Sigmoid colon (tissue), 7 donors: Measurements from ENCODE around the gene NCKAP5. TPM values are rescaled to one million over a fixed set of nuclear protein-coding genes. Genes with fewer than 3 reads are reported as not detected.

ENCODE experiments used
- DNase-seq: peaks from one replicate; pipeline ENCODE4 v3.0.0-alpha.2; 2019
- H3K27ac ChIP-seq, 4 donors: fragments of 200-600 bp; sonication (generic); one replicate each; pipeline ENCODE4 v1.5.1; 2016 to 2019; ENCODE audit warnings: mild to moderate bottlenecking in 1 of 4
- H3K27me3 ChIP-seq, 3 donors: fragments of 200-600 bp; sonication (generic); one replicate each; pipeline ENCODE4 v1.5.1; 2019; ENCODE audit warnings: mild to moderate bottlenecking in 1 of 3
- H3K36me3 ChIP-seq, 4 donors: fragments of 200-600 bp; sonication (generic); one replicate each; pipeline ENCODE4 v1.5.1; 2016 to 2019
- H3K4me1 ChIP-seq, 4 donors: fragments of 200-600 bp; sonication (generic); one replicate each; pipeline ENCODE4 v1.5.1; 2017 to 2019
- H3K4me3 ChIP-seq, 4 donors: fragments of 200-600 bp; sonication (generic); one replicate each; pipeline ENCODE4 v1.5.1; 2017 to 2019; ENCODE audit warnings: mild to moderate bottlenecking in 2 of 4, moderate library complexity in 1 of 4
- H3K9me3 ChIP-seq, 4 donors: fragments of 200-600 bp in 3 of 4; sonication (generic) in 3 of 4; one replicate each; pipeline versions ENCODE4 v1.5.1 to v1.6.1; 2013 to 2019
- EP300 ChIP-seq, 4 donors: sonication (generic); formaldehyde crosslinking; IDR thresholded peaks; one replicate each; pipeline ENCODE4 v1.6.1; 2017; ENCODE audit warnings: antibody characterized with exemption in 4 of 4
- POLR2A ChIP-seq, 2 donors: fragments of 450-650 bp; IDR thresholded peaks; one replicate each; pipeline ENCODE4 v1.6.1; 2016; ENCODE audit warnings: antibody characterized with exemption in 2 of 2, mild to moderate bottlenecking in 2 of 2, moderate library complexity in 2 of 2
- POLR2AphosphoS5 ChIP-seq, 4 donors: sonication (generic); formaldehyde crosslinking; IDR thresholded peaks; one replicate each; pipeline ENCODE4 v1.6.1; 2017; ENCODE audit warnings: antibody characterized with exemption in 4 of 4
- WGBS, 2 donors: extraction: QIAGEN DNeasy Blood & Tissue Kit; methylation state at CpG; one replicate each; pipeline ENCODE4 v1.1.7; 2013; 5-methylcytosine and 5-hydroxymethylcytosine counted together
- intact Hi-C: fragments of 100-400 bp; cut with DNase I; formaldehyde crosslinking; loops from one replicate; pipeline ENCODE4 v1.15.1; 2023
- polyA plus RNA-seq, 3 donors: library from polyadenylated mRNA; stranded (reverse); fragments of 200-250 nt; gene quantifications; one replicate each; pipeline ENCODE4 v1.2.3, GENCODE V29; 2013
- total RNA-seq, 4 donors: library from RNA; depleted of rRNA; stranded (reverse); fragments of >200 nt; gene quantifications; one replicate each; pipeline ENCODE4 v1.1.0, GENCODE V29; 2016
- TF ChIP-seq, protein P1 (sequence below), 4 experiments: fragments of 450-650 bp in 3 of 4; fragments of 200-600 bp in 1 of 4; IDR thresholded peaks; one replicate each; pipeline ENCODE4 v1.5.1; 2016 to 2019; ENCODE audit warnings: antibody characterized with exemption in 4 of 4, mild to moderate bottlenecking in 3 of 4, moderate library complexity in 2 of 4
- donor health status: healthy with polysubstance abuse.
- donor health status: Bipolar disorder and iron deficiency.
- donor health status: healthy.

The NCKAP5 gene
- total and polyA plus RNA-seq, 7 donors, result under 0.01 to 3.7 (median 0.60) TPM

DNA sequence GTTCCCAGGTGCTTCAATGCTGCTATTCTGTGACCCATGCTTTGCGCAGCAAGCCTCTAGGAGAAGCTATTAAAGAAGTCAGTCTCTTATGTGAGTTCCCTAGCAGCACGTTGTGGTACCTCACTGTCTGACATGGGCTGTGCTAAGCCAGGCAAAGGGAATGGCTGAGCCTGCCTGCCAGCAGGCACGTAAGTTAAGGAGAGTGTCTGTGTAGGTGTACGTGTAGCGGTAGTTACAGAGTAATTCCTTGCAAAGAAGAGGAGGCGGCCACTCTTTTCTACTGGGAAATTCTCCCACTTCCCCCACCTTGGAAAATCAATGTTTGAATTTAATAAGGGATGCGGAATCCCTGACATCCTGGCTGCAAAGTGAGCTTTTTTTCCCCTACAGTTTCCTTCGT lies 774.7 kb downstream of the NCKAP5 start:
- H3K27ac ChIP-seq, result no peak overlapping the region
- no peaks in the 10 kb centered on the region for H3K9me3 ChIP-seq
- no peaks in the 10 kb centered on the region for H3K36me3 ChIP-seq
- no peak overlapping the region for H3K4me3 ChIP-seq
- H3K4me1 ChIP-seq, result no peaks in the 10 kb centered on the region
- no peaks in the 10 kb centered on the region for H3K27me3 ChIP-seq
- 92 to 93% methylated on average over 8 of the region's 8 CpGs for WGBS, 2 donors
- TF ChIP-seq, protein P1, sequence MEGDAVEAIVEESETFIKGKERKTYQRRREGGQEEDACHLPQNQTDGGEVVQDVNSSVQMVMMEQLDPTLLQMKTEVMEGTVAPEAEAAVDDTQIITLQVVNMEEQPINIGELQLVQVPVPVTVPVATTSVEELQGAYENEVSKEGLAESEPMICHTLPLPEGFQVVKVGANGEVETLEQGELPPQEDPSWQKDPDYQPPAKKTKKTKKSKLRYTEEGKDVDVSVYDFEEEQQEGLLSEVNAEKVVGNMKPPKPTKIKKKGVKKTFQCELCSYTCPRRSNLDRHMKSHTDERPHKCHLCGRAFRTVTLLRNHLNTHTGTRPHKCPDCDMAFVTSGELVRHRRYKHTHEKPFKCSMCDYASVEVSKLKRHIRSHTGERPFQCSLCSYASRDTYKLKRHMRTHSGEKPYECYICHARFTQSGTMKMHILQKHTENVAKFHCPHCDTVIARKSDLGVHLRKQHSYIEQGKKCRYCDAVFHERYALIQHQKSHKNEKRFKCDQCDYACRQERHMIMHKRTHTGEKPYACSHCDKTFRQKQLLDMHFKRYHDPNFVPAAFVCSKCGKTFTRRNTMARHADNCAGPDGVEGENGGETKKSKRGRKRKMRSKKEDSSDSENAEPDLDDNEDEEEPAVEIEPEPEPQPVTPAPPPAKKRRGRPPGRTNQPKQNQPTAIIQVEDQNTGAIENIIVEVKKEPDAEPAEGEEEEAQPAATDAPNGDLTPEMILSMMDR (IDR thresholded peaks at IDR 0.05), result no peak
- TF ChIP-seq EP300 (IDR thresholded peaks at IDR 0.05) (no peak), POLR2AphosphoS5 (IDR thresholded peaks at IDR 0.05) (no peak), POLR2A (IDR thresholded peaks at IDR 0.05) (no peak)
- intact Hi-C loops, result no loop called here
- no peak for DNase-seq

- Histone ChIP-seq H3K4me1 (no peaks in the 10 kb centered on the region), H3K9me3 (no peaks in the 10 kb centered on the region), H3K4me3 (no peak overlapping the region), H3K36me3 (no peaks in the 10 kb centered on the region), H3K27me3 (no peaks in the 10 kb centered on the region), H3K27ac (no peak overlapping the region)
- intact Hi-C loops, result no loop called here
- DNase-seq, result no peak
- WGBS, 2 donors, result 78 to 85% methylated on average over 4 of the region's 4 CpGs
- TF ChIP-seq POLR2A (IDR thresholded peaks at IDR 0.05) (no peak), POLR2AphosphoS5 (IDR thresholded peaks at IDR 0.05) (no peak), EP300 (IDR thresholded peaks at IDR 0.05) (no peak)
- TF ChIP-seq, protein P1 (IDR thresholded peaks at IDR 0.05), result no peak
Observed at GRCh38 chr2:132790207-132790785, 778.0 kb downstream of the NCKAP5 start.

- no peaks in the 10 kb centered on the region for H3K27me3 ChIP-seq
- DNase-seq, result no peak
- no peak overlapping the region for H3K4me3 ChIP-seq
- H3K36me3 ChIP-seq, result no peaks in the 10 kb centered on the region
- TF ChIP-seq POLR2AphosphoS5 (IDR thresholded peaks at IDR 0.05) (no peak), EP300 (IDR thresholded peaks at IDR 0.05) (no peak), POLR2A (IDR thresholded peaks at IDR 0.05) (no peak)
- TF ChIP-seq, protein P1 (IDR thresholded peaks at IDR 0.05), result no peak
- WGBS, 2 donors, result 88 to 97% methylated on average over 2 of the region's 2 CpGs
- H3K4me1 ChIP-seq, result no peaks in the 10 kb centered on the region
- no peaks in the 10 kb centered on the region for H3K9me3 ChIP-seq
- H3K27ac ChIP-seq, result no peak overlapping the region
- intact Hi-C loops, result no loop called here
Observed at GRCh38 chr2:132789066-132789465, 779.2 kb downstream of the NCKAP5 start.

DNA sequence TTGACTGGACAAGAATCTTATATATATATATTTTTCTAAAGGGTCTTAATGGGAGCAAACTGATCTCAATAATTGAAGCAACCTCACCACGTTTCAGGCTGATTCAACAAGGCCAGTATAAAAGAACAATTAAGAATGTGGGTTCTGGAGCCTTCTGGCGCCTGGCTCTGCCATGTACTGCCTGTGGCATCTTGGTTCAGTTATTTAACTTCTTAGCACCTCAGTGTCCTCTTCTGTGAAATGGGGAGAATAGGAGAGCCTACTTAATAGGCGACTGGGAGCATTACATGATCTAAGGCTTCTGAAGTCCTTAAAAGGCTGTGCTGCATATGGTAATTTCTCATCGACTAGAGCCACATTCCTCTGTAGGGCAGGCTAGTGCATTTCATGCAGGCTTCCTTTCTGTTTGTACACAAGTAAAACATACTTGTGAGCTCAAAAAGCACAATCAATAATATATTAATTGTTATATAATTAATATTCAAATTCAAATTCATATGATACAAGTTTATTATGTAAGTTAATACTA lies 779.9 kb downstream of the NCKAP5 start:
- Histone ChIP-seq H3K27me3 (no peaks in the 10 kb centered on the region), H3K4me3 (no peak overlapping the region), H3K4me1 (no peaks in the 10 kb centered on the region), H3K36me3 (no peaks in the 10 kb centered on the region), H3K27ac (no peak overlapping the region), H3K9me3 (no peaks in the 10 kb centered on the region)
- DNase-seq, result no peak
- TF ChIP-seq POLR2A (IDR thresholded peaks at IDR 0.05), result no peak
- WGBS, 2 donors, result 60 to 62% methylated on average over 4 of the region's 4 CpGs
- intact Hi-C loops, result no loop called here

- no peaks in the 10 kb centered on the region for H3K4me1 ChIP-seq
- no peaks in the 10 kb centered on the region for H3K9me3 ChIP-seq
- no peak for TF ChIP-seq EP300 (IDR thresholded peaks at IDR 0.05)
- TF ChIP-seq, protein P1 (IDR thresholded peaks at IDR 0.05), result no peak
- TF ChIP-seq POLR2A (IDR thresholded peaks at IDR 0.05), result no peak
- TF ChIP-seq POLR2AphosphoS5 (IDR thresholded peaks at IDR 0.05), result no peak
- H3K27me3 ChIP-seq, result no peaks in the 10 kb centered on the region
- no peak for DNase-seq
- no peak overlapping the region for H3K27ac ChIP-seq
- intact Hi-C loops, result no loop called here
- 86 to 91% methylated on average over 11 of the region's 11 CpGs for WGBS, 2 donors
- no peak overlapping the region for H3K4me3 ChIP-seq
- H3K36me3 ChIP-seq, result no peaks in the 10 kb centered on the region
Observed at GRCh38 chr2:132783883-132784282, 784.4 kb downstream of the NCKAP5 start.
